ENCODE data around the gene IFNG. TPM values are rescaled to one million over a fixed set of nuclear protein-coding genes. Genes with fewer than 3 reads are reported as not detected.

IFNG gene
- total RNA-seq, 1 donor from 2014 or later: not detected

DNA sequence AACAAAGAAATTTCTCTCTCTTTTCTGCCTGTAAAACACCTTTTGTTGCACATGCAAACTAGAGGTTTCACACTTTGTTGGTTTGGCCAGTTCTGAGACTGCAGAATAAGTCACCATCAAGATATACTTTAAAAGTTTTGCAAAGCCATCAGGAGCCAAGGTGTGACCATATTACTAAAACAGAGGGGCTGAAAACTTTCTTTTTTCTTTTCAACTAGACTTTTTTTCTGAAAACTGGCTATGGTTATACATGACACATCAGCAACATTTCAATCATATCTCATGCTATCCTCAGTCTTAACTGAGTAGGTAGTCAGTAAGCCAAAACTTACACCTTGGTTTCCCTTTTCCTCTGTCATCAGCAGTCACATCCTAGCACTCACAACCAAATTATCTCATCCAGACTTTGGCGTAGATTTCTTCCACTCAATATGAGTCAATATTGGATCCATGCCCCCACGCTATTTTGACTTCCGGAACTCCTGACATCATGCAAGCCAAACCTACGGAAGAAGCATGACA lies 4.1 kb upstream of the IFNG start:
- H3K27ac Mint-ChIP-seq: no peak overlapping the region
- H3K27me3 Mint-ChIP-seq: peaks cover 7% of the 10 kb centered on the region
- no peak for DNase-seq (ENCODE audit: extremely low spot score, unreplicated experiment)
- TF ChIP-seq, protein P1, sequence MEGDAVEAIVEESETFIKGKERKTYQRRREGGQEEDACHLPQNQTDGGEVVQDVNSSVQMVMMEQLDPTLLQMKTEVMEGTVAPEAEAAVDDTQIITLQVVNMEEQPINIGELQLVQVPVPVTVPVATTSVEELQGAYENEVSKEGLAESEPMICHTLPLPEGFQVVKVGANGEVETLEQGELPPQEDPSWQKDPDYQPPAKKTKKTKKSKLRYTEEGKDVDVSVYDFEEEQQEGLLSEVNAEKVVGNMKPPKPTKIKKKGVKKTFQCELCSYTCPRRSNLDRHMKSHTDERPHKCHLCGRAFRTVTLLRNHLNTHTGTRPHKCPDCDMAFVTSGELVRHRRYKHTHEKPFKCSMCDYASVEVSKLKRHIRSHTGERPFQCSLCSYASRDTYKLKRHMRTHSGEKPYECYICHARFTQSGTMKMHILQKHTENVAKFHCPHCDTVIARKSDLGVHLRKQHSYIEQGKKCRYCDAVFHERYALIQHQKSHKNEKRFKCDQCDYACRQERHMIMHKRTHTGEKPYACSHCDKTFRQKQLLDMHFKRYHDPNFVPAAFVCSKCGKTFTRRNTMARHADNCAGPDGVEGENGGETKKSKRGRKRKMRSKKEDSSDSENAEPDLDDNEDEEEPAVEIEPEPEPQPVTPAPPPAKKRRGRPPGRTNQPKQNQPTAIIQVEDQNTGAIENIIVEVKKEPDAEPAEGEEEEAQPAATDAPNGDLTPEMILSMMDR (conservative IDR thresholded peaks at IDR 0.05): no peak
- H3K4me3 Mint-ChIP-seq: no peak overlapping the region
- H3K4me1 Mint-ChIP-seq (ENCODE audit: unreplicated experiment): no peaks in the 10 kb centered on the region
- no peaks in the 10 kb centered on the region for H3K36me3 Mint-ChIP-seq
- no peaks in the 10 kb centered on the region for H3K9me3 Mint-ChIP-seq

DNA sequence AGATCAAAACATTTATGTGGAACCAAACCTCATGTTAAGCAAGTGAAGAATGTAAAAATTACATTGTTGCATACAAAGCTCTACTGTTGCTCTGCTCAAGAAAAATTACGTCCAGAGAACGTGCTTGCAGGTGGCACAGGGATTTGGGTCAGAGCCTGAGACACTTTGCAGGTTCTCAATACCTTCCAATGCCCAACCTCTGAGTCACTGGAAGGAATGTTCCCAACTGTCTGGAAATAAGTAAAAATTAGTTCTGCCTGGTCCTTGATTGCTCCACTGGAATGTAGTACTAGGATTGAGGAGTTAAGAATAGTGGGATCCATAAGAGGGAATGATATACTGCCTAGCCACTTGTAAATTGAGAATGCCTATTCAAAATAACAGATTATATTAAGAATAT lies 2.8 kb upstream of the IFNG start:
- Mint-ChIP-seq H3K27ac (no peak overlapping the region), H3K9me3 (no peaks in the 10 kb centered on the region), H3K4me3 (no peak overlapping the region), H3K27me3 (peaks cover 7% of the 10 kb centered on the region), H3K4me1 (ENCODE audit: unreplicated experiment) (no peaks in the 10 kb centered on the region), H3K36me3 (no peaks in the 10 kb centered on the region)
- DNase-seq (ENCODE audit: extremely low spot score, unreplicated experiment): no peak
- TF ChIP-seq, protein P1 (conservative IDR thresholded peaks at IDR 0.05): no peak

DNA sequence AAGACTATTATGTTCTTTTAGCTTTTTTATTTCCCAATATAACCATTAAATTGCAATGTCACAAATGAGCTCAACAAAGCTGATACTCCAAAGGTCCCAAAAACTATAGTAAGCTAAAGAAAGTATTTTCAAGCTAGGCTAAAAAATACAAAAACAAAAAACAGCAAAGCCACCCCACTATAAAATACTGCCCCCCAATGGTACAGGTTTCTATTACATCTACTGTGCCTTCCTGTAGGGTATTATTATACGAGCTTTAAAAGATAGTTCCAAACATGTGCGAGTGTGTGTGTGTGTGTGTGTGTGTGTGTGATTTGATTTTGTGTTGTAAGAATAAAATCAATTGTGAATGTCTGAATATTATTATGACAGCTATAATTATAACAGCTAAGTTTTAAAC lies 1.1 kb downstream of the IFNG start:
- Mint-ChIP-seq H3K27me3 (peaks cover 3% of the 10 kb centered on the region), H3K27ac (no peak overlapping the region), H3K36me3 (no peaks in the 10 kb centered on the region), H3K9me3 (no peaks in the 10 kb centered on the region), H3K4me3 (no peak overlapping the region), H3K4me1 (ENCODE audit: unreplicated experiment) (no peaks in the 10 kb centered on the region)
- no peak for DNase-seq (ENCODE audit: extremely low spot score, unreplicated experiment)
- TF ChIP-seq, protein P1 (conservative IDR thresholded peaks at IDR 0.05): peak; percentile 66

DNA sequence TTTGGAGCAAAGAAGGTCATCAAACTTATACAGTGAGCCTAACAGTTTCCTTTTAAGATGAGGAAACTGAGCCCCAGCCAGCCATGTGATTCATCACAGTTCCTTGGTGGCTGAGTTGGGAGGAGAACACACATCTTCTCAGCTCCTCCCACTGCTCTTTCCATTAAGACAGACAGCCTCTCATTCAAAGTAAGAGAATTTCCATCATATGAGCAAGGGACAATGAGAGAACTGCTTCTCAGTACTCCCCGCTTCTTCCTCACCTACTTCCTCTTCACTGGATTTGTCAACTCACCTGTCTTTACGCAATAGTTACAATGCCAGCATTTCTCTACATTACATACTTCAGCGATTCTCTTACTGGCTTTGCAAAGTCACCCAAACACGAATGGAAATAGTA lies 2.2 kb downstream of the IFNG start:
- Mint-ChIP-seq H3K9me3 (no peaks in the 10 kb centered on the region), H3K4me3 (no peak overlapping the region), H3K36me3 (no peaks in the 10 kb centered on the region), H3K27me3 (peaks cover 3% of the 10 kb centered on the region), H3K4me1 (ENCODE audit: unreplicated experiment) (no peaks in the 10 kb centered on the region), H3K27ac (no peak overlapping the region)
- TF ChIP-seq, protein P1 (conservative IDR thresholded peaks at IDR 0.05): no peak
- no peak for DNase-seq (ENCODE audit: extremely low spot score, unreplicated experiment)

DNA sequence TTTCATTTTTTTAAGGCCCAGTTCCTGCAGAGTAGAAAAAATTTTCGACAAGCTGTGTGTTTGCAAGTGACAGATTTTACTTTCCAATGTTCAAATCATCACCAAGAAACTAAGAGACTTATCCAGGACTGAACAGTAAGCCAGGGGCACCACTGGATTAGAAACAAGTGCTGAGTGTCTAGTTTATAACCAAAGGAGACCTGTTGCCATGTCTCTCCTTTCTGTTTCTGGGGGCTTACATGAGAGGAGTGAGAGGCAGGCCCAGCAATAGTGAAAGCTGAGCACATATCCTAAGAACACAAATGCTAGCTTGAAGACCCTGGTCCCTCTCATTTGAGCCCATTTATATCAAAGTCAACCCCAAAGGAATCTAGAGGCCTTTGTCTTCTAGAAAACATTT lies 2.9 kb downstream of the IFNG start:
- Mint-ChIP-seq H3K27ac (no peak overlapping the region), H3K4me1 (ENCODE audit: unreplicated experiment) (no peaks in the 10 kb centered on the region), H3K9me3 (no peaks in the 10 kb centered on the region), H3K36me3 (no peaks in the 10 kb centered on the region), H3K4me3 (no peak overlapping the region), H3K27me3 (peaks cover 3% of the 10 kb centered on the region)
- TF ChIP-seq, protein P1 (conservative IDR thresholded peaks at IDR 0.05): no peak
- no peak for DNase-seq (ENCODE audit: extremely low spot score, unreplicated experiment)

DNA sequence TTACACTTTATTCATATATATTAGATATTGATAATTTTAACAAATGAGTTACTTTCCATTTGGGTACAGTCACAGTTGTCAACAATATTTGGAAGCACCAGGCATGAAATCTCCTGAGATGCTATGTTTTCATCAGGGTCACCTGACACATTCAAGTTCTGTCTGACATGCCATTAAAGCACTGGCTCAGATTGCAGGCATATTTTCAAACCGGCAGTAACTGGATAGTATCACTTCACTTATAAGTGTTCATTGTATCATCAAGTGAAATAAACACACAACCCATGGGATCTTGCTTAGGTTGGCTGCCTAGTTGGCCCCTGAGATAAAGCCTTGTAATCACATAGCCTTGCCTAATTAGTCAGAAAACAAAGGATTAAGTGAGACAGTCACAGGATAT lies 4.8 kb downstream of the IFNG start:
- no peaks in the 10 kb centered on the region for H3K4me1 Mint-ChIP-seq (ENCODE audit: unreplicated experiment)
- H3K4me3 Mint-ChIP-seq: no peak overlapping the region
- TF ChIP-seq, protein P1 (conservative IDR thresholded peaks at IDR 0.05): no peak
- peaks cover 3% of the 10 kb centered on the region for H3K27me3 Mint-ChIP-seq
- H3K9me3 Mint-ChIP-seq: no peaks in the 10 kb centered on the region
- DNase-seq (ENCODE audit: extremely low spot score, unreplicated experiment): no peak
- no peak overlapping the region for H3K27ac Mint-ChIP-seq
- H3K36me3 Mint-ChIP-seq: no peaks in the 10 kb centered on the region
